Measurements from ENCODE around the gene LARP6. TPM values are rescaled to one million over a fixed set of nuclear protein-coding genes. Genes with fewer than 3 reads are reported as not detected.

The LARP6 gene
- total RNA-seq, 1 donor from 2014 or later, result not detected

GRCh38 chr15:70796516-70797310 lies 57.2 kb downstream of the LARP6 start:
- intact Hi-C loops (cut with micrococcal nuclease), result no loop called here

DNA sequence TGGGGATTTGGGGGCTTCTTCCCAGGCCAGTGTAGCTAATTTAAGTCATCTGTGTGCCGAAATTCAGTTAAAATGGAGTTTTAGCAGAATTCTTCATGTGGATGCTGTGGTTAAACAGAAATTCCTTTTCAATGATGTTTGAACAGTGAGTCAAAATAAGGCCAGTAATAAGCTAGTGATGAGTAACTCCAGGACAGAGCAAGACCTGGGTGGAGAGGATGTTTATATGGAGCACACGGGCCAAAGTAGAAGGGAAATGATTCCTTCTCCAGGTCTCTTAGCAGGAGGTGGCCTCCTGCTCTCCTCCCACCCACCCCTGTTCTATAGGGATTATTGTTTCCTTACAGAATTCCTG lies 58.7 kb downstream of the LARP6 start:
- intact Hi-C loops (cut with micrococcal nuclease), result no loop called here

DNA sequence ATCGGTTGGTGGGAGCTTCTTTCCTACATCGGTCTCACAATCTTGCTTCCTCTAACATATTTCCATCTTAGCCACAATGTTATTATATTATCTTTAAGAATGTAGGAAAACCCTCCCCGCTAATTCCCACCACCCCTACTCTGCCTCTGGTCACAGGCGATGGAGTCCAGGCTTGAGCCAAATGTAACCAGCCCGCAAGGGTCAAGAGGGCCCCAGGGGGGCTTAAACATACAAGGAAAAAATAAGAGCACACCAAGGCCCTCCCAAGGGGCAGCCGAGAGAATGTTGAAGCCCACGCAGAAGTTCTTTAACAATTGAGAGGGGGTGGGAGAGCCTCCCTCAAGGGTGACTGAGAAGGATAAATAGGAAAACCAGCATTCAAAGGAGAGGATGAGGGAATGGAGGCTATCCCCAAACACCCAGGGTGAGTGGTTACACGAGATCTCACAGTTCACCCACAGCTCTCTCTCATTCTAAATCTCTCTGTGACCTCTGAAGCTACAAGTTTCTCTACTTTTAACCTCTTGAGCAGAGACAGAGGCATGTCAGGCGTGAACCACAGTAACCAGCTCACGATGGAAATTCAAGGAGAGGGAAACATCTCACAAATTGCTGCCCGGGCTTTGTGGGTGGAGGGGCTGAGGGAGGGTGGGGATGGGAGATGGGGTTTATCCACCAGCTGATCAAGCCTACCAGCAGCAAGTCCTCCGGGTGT lies 59.2 kb downstream of the LARP6 start:
- intact Hi-C loops (cut with micrococcal nuclease), result no loop called here

DNA sequence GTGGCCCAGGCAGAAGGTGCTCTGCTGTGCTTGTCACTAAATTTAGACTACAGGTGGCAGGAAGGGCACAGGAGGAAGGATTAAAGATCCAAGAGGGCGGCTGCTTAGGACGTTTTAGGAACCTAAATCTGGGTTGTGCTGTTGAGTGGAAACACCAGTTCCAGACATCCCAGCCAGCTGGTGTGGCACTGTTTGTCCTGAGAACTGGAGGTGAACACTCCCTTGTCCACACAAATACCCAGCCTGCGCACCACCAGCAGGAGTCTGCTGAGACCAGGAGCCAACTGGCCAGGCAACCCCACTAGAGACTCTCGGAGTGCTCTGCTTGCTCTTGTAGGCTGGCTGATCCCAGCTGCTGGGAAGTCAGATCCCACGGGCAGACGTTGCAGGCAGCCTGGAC lies 60.3 kb downstream of the LARP6 start:
- intact Hi-C loops (cut with micrococcal nuclease), result no loop called here

- intact Hi-C loops (cut with micrococcal nuclease), result no loop called here
Observed at GRCh38 chr15:70792171-70792573, 61.8 kb downstream of the LARP6 start.

DNA sequence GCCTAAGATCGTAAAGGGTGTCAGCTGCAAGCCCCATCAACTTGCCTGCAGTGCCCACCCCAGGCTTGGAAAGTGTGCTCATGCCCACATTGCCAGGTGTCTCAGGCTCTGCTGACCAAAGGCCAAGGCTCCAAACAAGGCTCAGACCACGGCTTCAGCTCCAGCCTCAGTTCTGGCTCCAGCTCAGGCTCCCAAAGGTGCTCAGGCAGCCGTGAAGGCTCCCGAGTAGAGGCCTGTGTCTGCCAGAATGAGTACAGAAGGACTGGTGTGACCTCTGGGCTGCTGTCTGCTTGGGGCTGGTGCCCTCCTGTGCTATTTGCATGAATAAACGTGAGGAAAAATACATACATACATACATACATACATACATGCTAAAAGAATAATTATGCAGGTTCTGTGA lies 62.7 kb downstream of the LARP6 start:
- intact Hi-C loops (cut with micrococcal nuclease), result no loop called here

DNA sequence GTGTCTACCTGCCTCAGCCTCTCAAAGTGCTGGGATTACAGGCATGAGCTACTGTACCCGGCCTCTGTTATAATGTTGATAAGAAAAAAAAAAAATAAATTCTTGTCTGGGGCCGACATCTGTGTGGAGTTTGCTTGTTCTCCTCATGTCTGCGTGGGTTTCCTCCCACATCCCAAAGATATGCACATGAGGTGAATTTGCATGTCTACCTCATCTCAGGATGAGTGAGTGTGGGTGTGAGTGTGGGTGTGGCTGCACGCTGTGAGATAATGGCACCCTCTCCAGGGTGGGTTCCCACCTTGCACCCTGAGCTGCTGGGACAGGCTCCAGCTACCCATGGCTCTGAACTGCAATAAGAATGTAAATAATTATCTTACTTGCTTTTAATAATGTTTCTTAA lies 64.7 kb downstream of the LARP6 start:
- intact Hi-C loops (cut with micrococcal nuclease), result no loop called here

DNA sequence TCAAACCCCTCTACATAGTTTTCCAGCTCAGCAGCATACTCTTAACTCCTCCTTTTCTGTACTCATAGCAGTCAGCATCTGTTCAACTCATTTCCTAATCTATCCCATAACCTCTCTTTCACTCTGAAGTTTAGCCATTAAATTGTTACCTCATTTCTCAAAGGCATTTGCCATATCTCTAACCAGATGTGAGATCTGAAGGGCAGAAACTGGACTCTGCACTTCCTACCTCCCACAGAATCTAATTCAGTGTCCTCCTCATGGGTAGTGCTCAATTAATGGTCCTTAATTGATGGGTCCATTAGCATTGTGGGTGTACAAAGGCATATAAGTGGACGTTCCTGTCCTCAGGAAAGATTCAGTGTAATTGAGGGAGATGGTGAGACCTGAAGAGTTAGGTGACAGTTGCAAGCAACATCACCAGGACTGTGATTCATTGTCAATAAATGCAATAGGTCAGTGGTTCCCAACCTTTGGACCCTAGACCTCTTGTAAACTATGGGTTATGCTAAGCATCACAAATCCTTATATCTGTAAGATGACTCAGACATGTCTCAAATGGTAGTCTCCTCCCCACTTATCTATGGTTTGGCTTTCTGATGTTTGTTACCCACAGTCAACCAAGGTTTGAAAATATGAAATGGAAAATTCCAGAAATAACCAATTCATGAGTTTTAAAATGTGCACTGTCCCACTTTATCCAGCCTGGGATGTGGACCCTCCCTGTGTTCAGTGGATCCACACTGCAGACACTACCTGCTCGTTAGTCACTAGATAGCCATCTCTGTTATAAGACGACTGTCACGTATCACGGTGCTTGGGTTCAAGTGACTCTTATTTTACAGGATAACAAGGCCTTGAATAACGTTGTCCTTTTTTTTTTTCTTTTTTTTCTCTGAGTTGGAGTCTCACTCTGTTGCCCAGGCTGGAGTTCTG lies 65.6 kb downstream of the LARP6 start:
- intact Hi-C loops (cut with micrococcal nuclease), result no loop called here

GRCh38 chr15:70786996-70787395 lies 67.0 kb downstream of the LARP6 start:
- intact Hi-C loops (cut with micrococcal nuclease), result no loop called here

- intact Hi-C loops (cut with micrococcal nuclease), result no loop called here
Observed at GRCh38 chr15:70783610-70784022, 70.3 kb downstream of the LARP6 start.

DNA sequence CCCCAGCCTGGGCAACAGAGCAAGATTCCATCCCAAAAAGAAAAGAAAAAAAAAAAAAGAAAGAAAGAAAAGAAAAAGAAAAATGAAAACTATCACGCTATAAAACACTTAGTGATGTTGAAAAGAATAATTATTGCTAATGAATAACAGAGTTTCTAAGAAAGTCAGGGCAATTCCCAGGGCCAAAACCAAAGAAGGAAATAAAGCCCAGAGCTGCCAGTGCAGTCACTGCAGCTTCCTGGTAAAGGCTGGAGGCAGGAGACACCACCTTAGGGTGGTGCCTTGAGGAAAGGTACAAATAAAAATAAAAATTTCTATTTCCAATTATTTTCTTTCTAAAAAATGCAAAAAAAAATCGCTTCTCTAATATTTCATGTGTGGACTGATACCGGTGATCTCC lies 70.9 kb downstream of the LARP6 start:
- intact Hi-C loops (cut with micrococcal nuclease), result no loop called here

DNA sequence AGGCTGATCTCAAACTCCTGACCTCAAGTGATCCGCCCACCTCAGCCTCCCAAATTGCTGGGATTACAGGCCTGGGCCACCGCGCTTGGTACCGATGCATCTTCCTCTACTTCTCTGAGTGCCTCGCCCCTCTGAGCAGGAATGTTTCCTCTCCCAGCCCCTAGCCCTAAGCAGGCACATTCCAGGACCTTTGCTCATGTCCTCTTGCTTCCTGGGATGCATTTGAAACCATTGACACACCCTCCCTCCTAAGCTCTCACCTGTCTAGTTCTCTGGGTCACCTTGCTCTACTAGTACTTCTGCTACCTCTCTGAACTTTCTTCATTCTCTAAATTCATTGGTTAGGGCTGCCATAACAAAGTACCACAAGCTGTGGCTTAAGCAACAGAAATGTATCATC lies 72.7 kb downstream of the LARP6 start:
- intact Hi-C loops (cut with micrococcal nuclease), result no loop called here

Other genes starting within 250 kb of the LARP6 start
- 0.68 and 1.5 TPM in 2 replicates for gene UACA, start 90.6 kb downstream of the LARP6 start, total RNA-seq
- 0.23 TPM in 1 of 2 replicates, not detected in the other for gene THAP10, start 38.3 kb upstream of the LARP6 start, total RNA-seq
- gene LRRC49, start 38.7 kb upstream of the LARP6 start, total RNA-seq, result not detected in 2 replicates

Data from T-helper 2 cell treated with Interferon-gamma antibody and Interleukin-4, amounts not matched to agents 100 ng/mL and 5 ng/mL, for 36 hours (primary cell).